8988T (cell line): ENCODE results near the gene NOTCH1.
"Not testable (repeated sequence)": the region's sequence is repeated elsewhere in the genome, so short reads cannot be mapped to it uniquely, and the experiment has no call there.

Source experiments
- DNase-seq: peaks from one replicate; pipeline ENCODE4 v3.0.0; 2011

NOTCH1 gene

GRCh38 chr9:136545965-136546696 is at the start of gene NOTCH1:
NOTCH1 (minus strand) TSS chr9:136546048; CDS start chr9:136545786, 262 bp downstream.
- DNase-seq: peak; percentile 97

DNA sequence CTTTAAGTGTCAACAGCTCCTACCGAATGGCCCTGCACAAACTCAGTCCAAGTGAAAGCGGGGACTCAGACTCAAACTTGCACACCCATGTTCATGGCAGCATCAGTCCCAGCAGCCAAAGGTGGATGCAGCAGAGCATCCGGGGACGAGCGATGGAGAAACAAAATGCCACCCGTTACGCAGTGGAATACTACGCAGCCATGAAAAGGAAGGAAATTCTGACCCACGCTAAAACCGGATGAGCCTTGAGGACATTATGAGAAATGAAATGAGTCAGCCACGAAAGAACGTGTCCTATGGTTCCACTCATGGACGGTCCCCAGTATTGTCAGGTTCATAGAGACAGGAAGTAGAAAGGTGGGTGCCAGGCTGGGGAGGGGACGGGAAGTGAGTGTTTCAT is 48.6 kb upstream of the NOTCH1 start:
- DNase-seq: no peak

GRCh38 chr9:136593581-136593980 is 47.7 kb upstream of the NOTCH1 start:
- no peak for DNase-seq

DNA sequence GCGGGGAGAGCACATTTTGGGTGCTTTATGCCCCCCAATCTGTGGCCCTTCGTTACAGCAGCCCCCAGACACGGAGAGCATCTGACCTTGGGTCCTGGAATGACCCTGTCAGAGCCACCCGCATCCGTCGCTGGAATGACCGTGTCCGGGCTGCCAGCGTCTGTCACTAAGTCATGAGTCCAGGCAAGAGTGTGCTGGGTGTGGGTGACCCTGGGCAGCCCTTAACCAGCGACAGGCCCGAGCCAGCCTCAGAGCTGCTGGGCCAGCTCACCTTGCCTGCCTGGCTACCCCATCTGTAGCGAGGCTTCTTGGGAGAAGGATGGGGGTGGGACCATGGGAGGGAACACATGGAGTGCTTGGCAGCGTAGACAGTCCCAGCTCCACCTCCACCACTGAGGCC is 46.8 kb upstream of the NOTCH1 start:
- DNase-seq: no peak

DNA sequence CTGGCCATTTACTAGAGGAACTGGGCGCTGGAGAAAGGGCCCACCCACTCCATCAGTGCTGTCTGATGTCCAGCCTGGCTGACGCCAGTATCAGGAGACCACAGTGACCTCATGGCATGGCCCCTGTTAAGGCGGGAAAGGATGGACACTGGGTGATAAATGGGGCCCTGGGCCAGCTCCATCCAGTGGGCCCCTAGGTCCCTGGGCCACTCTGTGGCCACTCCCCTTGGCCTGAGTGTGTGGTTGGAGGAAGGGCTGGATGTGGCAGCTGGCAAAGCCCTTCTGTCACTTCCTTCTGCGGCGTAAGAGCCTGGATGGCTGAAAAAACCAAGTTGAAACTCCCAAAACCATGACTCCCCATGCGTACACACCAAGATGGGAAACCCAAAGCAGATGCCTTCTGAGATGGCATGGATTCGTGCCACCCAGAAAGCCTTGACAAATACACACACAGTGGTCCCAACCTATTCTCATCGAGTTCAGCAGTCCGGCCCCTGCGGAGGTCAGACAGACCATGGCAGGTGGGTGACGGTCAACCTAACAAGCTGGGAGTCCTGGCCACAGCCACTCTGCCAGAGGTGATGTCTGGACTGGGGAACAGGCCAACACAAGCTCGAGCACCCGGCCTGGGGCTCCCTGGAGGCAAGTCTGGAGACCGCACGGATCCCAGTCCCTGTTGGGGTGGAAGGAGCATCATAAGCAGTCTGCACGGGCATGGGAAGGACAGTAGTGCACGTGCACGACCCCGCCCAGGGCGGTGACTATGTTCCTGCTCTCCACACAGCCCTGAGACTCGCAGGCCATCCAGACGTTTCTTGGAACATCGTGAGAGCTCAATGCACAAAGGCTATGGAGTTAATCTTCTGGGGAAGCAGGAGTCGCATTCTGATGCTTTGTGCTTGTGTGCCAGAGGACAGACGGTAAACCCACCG is 45.2 kb upstream of the NOTCH1 start:
- no peak for DNase-seq

GRCh38 chr9:136589766-136590763 is 44.2 kb upstream of the NOTCH1 start:
- no peak for DNase-seq

- no peak for DNase-seq
Observed at GRCh38 chr9:136588663-136589464, 43.0 kb upstream of the NOTCH1 start.

GRCh38 chr9:136587944-136588662 is 42.3 kb upstream of the NOTCH1 start:
- DNase-seq: no peak

DNA sequence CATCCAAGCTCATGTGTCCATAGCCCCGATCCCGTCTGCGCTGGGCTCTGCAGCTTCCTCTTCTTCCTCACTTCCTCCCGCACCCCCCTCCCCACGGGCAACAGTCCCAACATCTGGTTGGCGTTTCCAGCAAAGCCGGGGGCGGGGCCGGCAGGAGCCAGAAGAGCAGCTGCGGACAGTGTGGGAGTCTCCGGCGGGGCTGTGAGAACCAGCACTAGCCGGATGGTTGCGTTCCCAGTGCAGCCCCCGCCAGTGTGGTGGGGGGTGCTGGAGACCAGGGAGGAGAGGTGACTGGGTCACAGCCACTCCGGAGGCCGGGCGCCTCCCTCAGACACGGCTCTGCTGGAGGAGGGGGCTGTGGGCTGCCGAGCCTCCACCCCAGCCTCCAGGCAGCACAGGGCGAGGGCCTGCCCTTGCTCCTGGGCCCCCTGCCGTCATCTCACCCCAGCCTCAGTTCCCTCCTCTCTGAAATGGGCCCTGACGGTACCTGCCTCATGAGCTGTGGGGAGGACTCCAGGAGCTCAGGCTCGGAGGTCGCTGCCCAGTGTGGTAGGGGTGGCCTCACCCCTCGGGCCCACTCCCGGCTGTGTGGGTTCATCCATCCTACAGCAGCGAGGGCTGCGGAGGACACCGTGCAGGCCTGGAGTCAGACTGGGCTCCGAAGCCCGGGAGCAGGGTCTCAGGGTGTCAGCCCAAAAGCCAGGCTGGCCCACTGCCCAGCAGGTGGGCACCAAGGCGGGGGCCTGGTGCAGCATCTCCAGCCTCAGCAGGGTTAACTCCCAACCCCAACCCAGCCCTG is 41.5 kb upstream of the NOTCH1 start:
- no peak for DNase-seq

- DNase-seq: no peak
Observed at GRCh38 chr9:136586391-136586953, 40.6 kb upstream of the NOTCH1 start.

- no peak for DNase-seq
Observed at GRCh38 chr9:136585531-136586120, 39.8 kb upstream of the NOTCH1 start.

DNA sequence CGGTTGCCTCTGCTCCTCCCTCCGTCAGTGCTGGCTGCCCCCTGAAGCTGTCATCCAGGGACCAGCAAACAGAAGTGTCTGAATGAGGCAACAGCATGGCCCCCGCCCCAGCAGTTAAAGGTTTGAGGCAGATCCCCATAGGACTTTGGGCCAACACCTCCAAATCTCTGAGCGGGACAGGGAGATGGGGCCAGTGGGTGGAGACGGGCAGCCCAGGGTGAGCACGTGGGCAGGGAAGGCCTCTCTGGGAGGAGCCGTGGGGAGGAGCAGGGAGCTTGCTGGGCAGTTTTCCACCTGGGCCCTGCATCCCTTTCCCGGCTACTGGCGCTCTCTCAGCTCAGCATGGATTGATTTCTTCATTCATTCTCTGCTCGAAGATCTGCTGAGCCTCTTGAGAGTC is 39.1 kb upstream of the NOTCH1 start:
- no peak for DNase-seq

DNA sequence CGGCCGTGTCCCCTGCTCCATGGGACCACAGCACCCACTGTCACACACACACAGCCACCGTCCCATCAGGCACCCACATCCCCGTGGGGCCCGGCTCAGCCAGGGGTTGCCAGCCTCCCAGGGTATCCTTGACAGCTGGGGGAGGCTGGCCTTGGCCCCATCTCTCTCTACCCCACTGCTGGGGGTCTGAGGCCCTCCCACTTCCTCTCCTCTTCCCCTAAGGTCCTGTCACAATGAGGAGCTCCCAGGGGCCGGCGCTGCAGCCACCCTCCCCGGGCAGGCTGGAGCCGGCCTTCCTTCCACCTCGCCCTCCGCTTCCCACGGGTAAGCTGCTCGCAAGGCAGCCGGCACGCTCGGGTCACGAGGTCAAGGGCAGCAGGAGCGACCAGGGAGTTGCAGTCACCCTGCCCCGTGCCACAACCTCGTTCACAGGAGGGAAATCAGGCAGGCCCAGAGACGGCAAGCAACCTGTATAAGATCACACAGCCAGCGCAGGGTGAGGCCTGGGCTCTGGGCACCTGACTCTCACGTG is 38.6 kb upstream of the NOTCH1 start:
- no peak for DNase-seq

- no peak for DNase-seq
Observed at GRCh38 chr9:136582977-136583735, 37.3 kb upstream of the NOTCH1 start.

DNA sequence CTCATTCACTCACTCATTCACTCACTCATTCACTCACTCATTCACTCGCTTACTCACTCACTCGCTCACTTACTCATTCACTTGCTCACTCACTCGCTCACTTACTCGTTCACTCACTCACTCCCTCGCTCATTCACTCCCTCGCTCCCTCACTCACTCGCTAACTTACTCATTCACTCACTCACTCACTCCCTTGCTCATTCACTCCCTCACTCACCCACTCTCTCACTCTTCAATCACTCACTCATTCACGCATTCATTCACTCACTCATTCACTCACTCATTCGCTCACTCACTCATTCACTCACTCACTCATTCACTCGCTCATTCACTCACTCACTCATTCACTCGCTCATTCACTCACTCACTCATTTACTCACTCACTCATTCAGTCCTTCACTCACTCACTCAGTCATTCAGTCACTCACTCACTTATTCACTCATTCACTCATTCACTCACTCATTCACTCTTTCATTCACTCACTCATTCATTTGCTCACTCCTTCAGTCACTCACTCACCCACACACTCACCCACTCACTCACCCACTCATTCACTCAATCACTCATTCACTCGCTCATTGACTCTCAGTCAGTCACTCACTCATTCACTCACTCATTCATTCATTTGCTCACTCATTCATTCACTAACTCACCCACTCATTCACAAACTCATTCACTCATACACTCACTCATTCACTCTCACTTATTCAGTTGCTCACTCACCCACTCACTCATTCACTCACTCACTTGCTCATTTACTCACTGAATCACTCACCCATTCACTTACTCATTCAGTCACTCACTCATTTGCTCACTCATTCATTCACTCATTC is 36.0 kb upstream of the NOTCH1 start:
- DNase-seq: no peak

- DNase-seq: not testable (repeated sequence)
Observed at GRCh38 chr9:136579650-136580219, 33.9 kb upstream of the NOTCH1 start.
